ENCODE data around the gene PARD3.

- no peak for TF ChIP-seq CTCF (IDR thresholded peaks at IDR 0.05)
- TF ChIP-seq POLR2A (IDR thresholded peaks at IDR 0.05): no peak
Observed at GRCh38 chr10:34405611-34406462, 409.3 kb downstream of the PARD3 start.
